Natural killer cell (primary cell): Measurements from ENCODE around the gene AIFM3. TPM values are rescaled to one million over a fixed set of nuclear protein-coding genes. Genes with fewer than 3 reads are reported as not detected.

Experiments used
- ATAC-seq, 3 donors: fragments of 150-1000 bp in 2 of 3; fragments of 200-7000 bp in 1 of 3; cut with Tn5 transposase; 1 replicate in 1 of 3; 2 replicates in 2 of 3; pipeline ENCODE4 v1.10.0; 2021; ENCODE audit warnings: mild to moderate bottlenecking in 2 of 3, moderate library complexity in 2 of 3
- DNase-seq, 2 donors: peaks; one replicate each; pipeline versions ENCODE4 v3.0.0 to v3.0.0-alpha.2; 2013 to 2021; ENCODE audit warnings: mixed read lengths in 1 of 2
- H3K27ac ChIP-seq: one replicate; pipeline ENCODE4 v1.5.1; 2013; ENCODE audit warnings: mild to moderate bottlenecking, low read length
- H3K27me3 ChIP-seq: one replicate; pipeline ENCODE4 v1.6.1; 2013; ENCODE audit warnings: low read length; ENCODE audit not compliant: control insufficient read depth, insufficient read depth
- H3K36me3 ChIP-seq: one replicate; pipeline ENCODE4 v1.6.1; 2013; ENCODE audit warnings: low read length; ENCODE audit not compliant: control insufficient read depth, insufficient read depth
- H3K4me1 ChIP-seq: one replicate; pipeline ENCODE4 v1.6.1; 2013; ENCODE audit warnings: low read length; ENCODE audit not compliant: control insufficient read depth, insufficient read depth
- H3K4me3 ChIP-seq: one replicate; pipeline ENCODE4 v1.5.1; 2013; ENCODE audit warnings: low read length
- H3K9me3 ChIP-seq: one replicate; pipeline ENCODE4 v1.6.1; 2013; ENCODE audit warnings: low read length; ENCODE audit not compliant: control insufficient read depth, insufficient read depth
- H3K27ac Mint-ChIP-seq, 2 donors: one replicate each; pipeline ENCODE4 v1.8.0; 2022; ENCODE audit warnings: mild to moderate bottlenecking in 2 of 2, mixed read lengths in 2 of 2, moderate library complexity in 1 of 2
- H3K27me3 Mint-ChIP-seq, 2 donors: one replicate each; pipeline ENCODE4 v1.8.0; 2022; ENCODE audit warnings: low read depth in 2 of 2, mixed read lengths in 2 of 2
- H3K36me3 Mint-ChIP-seq: one replicate; pipeline ENCODE4 v1.8.0; 2022; ENCODE audit warnings: mixed read lengths
- H3K4me1 Mint-ChIP-seq, 2 donors: one replicate each; pipeline ENCODE4 v1.8.0; 2022; ENCODE audit warnings: mixed read lengths in 2 of 2
- H3K4me3 Mint-ChIP-seq: one replicate; pipeline ENCODE4 v1.8.0; 2022; ENCODE audit warnings: mild to moderate bottlenecking, moderate library complexity, mixed read lengths
- H3K9me3 Mint-ChIP-seq, 2 donors: one replicate each; pipeline ENCODE4 v1.8.0; 2022; ENCODE audit warnings: mixed read lengths in 2 of 2
- CTCF ChIP-seq: fragments of 200-600 bp; IDR thresholded peaks from one replicate; pipeline ENCODE4 v1.8.0; 2022; ENCODE audit warnings: antibody characterized with exemption
- WGBS: methylation state at CpG from one replicate; pipeline ENCODE4 v1.1.7; 2013; ENCODE audit warnings: missing lambda C conversion rate; ENCODE audit not compliant: insufficient coverage; 5-methylcytosine and 5-hydroxymethylcytosine counted together
- intact Hi-C: fragments of 100-400 bp; cut with micrococcal nuclease; formaldehyde crosslinking; loops from one replicate; pipeline ENCODE4 v1.14.2; 2022
- total RNA-seq, 4 donors: library from RNA; stranded (reverse); fragments of 120-200 nt in 1 of 4; gene quantifications; one replicate each; pipeline versions ENCODE4 v1.2.3 to v1.2.4, GENCODE V29; 2013 to 2022

AIFM3 gene
- total RNA-seq, 3 donors from 2014 or later (not counting 1 experiment from before 2014, with no cell fraction given) = 1.5 to 2.3 (median 2.2) TPM

GRCh38 chr22:20980523-20980922 is 13.5 kb downstream of the AIFM3 start:
- intact Hi-C loops = loop anchor here (2.0 kb wide), 1 partner anchor 54 kb away; no protein-coding TSS in a partner anchor

GRCh38 chr22:20980938-20981722 is 14.1 kb downstream of the AIFM3 start:
- Histone ChIP-seq H3K36me3 (peaks cover 2% of the 10 kb centered on the region), H3K9me3 (peaks cover 6% of the 10 kb centered on the region), H3K27me3 (no peaks in the 10 kb centered on the region), H3K4me1 (peaks cover 32% of the 10 kb centered on the region), H3K27ac (peak overlapping the region; percentile 77), H3K4me3 (peak overlapping the region; percentile 78)
- intact Hi-C loops = loop anchor here (2.0 kb wide), 1 partner anchor 54 kb away; no protein-coding TSS in a partner anchor
- Mint-ChIP-seq H3K36me3 (no peaks in the 10 kb centered on the region), H3K9me3 (peaks cover 2 to 3% of the 10 kb centered on the region in 2 donors), H3K4me3 (peak overlapping the region; percentile 92), H3K4me1 (peaks cover 27 to 46% of the 10 kb centered on the region in 2 donors), H3K27ac (peak overlapping the region; percentile 80 to 92), H3K27me3 (no peaks in the 10 kb centered on the region)
- no peak for ATAC-seq
- no peak for DNase-seq
- WGBS = 77% methylated on average over 10 of the region's 10 CpGs
- no peak for TF ChIP-seq CTCF

More at GRCh38 chr22:20980523-20980922, 13.5 kb downstream of the AIFM3 start:
- no peaks in the 10 kb centered on the region for H3K27me3 ChIP-seq
- peaks cover under 1% of the 10 kb centered on the region for H3K36me3 ChIP-seq
- Mint-ChIP-seq H3K27me3 (no peaks in the 10 kb centered on the region), H3K4me3 (peak overlapping the region; percentile 25), H3K36me3 (no peaks in the 10 kb centered on the region), H3K27ac (peak overlapping the region in 1 of 2 donors; percentile 92), H3K4me1 (peaks cover 27 to 46% of the 10 kb centered on the region in 2 donors), H3K9me3 (peaks cover 2 to 3% of the 10 kb centered on the region in 2 donors)
- ATAC-seq (no peak), DNase-seq (no peak)
- no peak overlapping the region for H3K4me3 ChIP-seq
- peaks cover 6% of the 10 kb centered on the region for H3K9me3 ChIP-seq
- H3K4me1 ChIP-seq = peaks cover 32% of the 10 kb centered on the region
- H3K27ac ChIP-seq = no peak overlapping the region
- WGBS = 99% methylated on average over 4 of the region's 4 CpGs
- TF ChIP-seq CTCF = no peak

GRCh38 chr22:20981787-20982562 is 14.9 kb downstream of the AIFM3 start, which contains the start of gene LZTR1:
TSS of gene LZTR1 (plus strand) at chr22:20982297. CDS start at chr22:20982372, 75 bp downstream.
- peak within 1 kb of the TSS; percentile 80 to 92 for H3K27ac Mint-ChIP-seq
- H3K4me3 Mint-ChIP-seq = peak within 1 kb of the TSS; percentile 92
- ATAC-seq (peak; percentile 75 to 87 (median 85)), DNase-seq (peak; percentile 77 to 81)
- no peaks in the 10 kb centered on the region for H3K27me3 Mint-ChIP-seq
- Histone ChIP-seq H3K4me1 (peaks cover 32% of the 10 kb centered on the region), H3K36me3 (peaks cover 6% of the 10 kb centered on the region), H3K9me3 (peaks cover 6% of the 10 kb centered on the region), H3K4me3 (peak within 1 kb of the TSS; percentile 78), H3K27ac (peak within 1 kb of the TSS; percentile 77), H3K27me3 (no peaks in the 10 kb centered on the region)
- intact Hi-C loops = loop anchor here (1.0 to 2.0 kb wide), 3 partner anchors 19 to 63 kb away; partner anchors contain the start of gene LRRC74B
- peaks cover 27 to 46% of the 10 kb centered on the region in 2 donors for H3K4me1 Mint-ChIP-seq
- WGBS = under 1% methylated on average over 87 of the region's 87 CpGs
- H3K9me3 Mint-ChIP-seq = peaks cover 2 to 3% of the 10 kb centered on the region in 2 donors
- H3K36me3 Mint-ChIP-seq = no peaks in the 10 kb centered on the region
- no peak for TF ChIP-seq CTCF
